Duodenal mucosa (tissue), 2 donors: ENCODE data around the gene SLC24A3.
A peak's percentile ranks its signal among the peaks of the same experiment; 100 is the strongest.
"Not testable (repeated sequence)": the region's sequence is repeated elsewhere in the genome, so short reads cannot be mapped to it uniquely, and the experiment has no call there.

Experiments used
- H3K27ac ChIP-seq: one replicate; pipeline ENCODE4 v1.7.0; 2013; ENCODE audit warnings: low read depth, low read length
- H3K27me3 ChIP-seq, 2 donors: one replicate each; pipeline ENCODE4 v1.7.0; 2013; ENCODE audit warnings: low read length in 2 of 2, control low read depth in 1 of 2; ENCODE audit not compliant: insufficient read depth in 2 of 2, control insufficient read depth in 1 of 2
- H3K36me3 ChIP-seq, 2 donors: one replicate each; pipeline ENCODE4 v1.7.0; 2013; ENCODE audit warnings: low read length in 2 of 2, control low read depth in 1 of 2; ENCODE audit not compliant: insufficient read depth in 2 of 2, control insufficient read depth in 1 of 2
- H3K4me1 ChIP-seq, 2 donors: one replicate each; pipeline ENCODE4 v1.7.0; 2013; ENCODE audit warnings: low read length in 2 of 2, control low read depth in 1 of 2; ENCODE audit not compliant: insufficient read depth in 2 of 2, control insufficient read depth in 1 of 2
- H3K4me3 ChIP-seq, 2 donors: one replicate each; pipeline ENCODE4 v1.7.0; 2013; ENCODE audit warnings: low read length in 2 of 2, low read depth in 1 of 2
- H3K9ac ChIP-seq, 2 donors: one replicate each; pipeline ENCODE4 v1.7.0; 2013; ENCODE audit warnings: low read length in 2 of 2, low read depth in 1 of 2
- H3K9me3 ChIP-seq, 2 donors: one replicate each; pipeline ENCODE4 v1.7.0; 2013; ENCODE audit warnings: low read length in 2 of 2, control low read depth in 1 of 2; ENCODE audit not compliant: control insufficient read depth in 1 of 2

The SLC24A3 gene

GRCh38 chr20:19754201-19754600 is 541.8 kb downstream of the SLC24A3 start:
- H3K4me3 ChIP-seq = peak overlapping the region in 1 of 2 donors; percentile 59
- H3K27ac ChIP-seq, H3K27me3 ChIP-seq, H3K36me3 ChIP-seq, H3K9me3 ChIP-seq: not testable (repeated sequence)
- peak overlapping the region in 1 of 2 donors; percentile 38 for H3K9ac ChIP-seq
- peaks cover 27 to 38% of the 10 kb centered on the region in 2 donors for H3K4me1 ChIP-seq

- no peaks in the 10 kb centered on the region for H3K27me3 ChIP-seq
- peak overlapping the region; percentile 65 to 95 for H3K9ac ChIP-seq
- no peaks in the 10 kb centered on the region for H3K36me3 ChIP-seq
- H3K27ac ChIP-seq = peak overlapping the region; percentile 96
- H3K4me1 ChIP-seq = peaks cover 19 to 29% of the 10 kb centered on the region in 2 donors
- no peaks in the 10 kb centered on the region for H3K9me3 ChIP-seq
- peak overlapping the region; percentile 84 to 94 for H3K4me3 ChIP-seq
Observed at GRCh38 chr20:19756761-19757486, 544.5 kb downstream of the SLC24A3 start.

GRCh38 chr20:19757487-19758132 is 545.2 kb downstream of the SLC24A3 start:
- H3K9ac ChIP-seq = peak overlapping the region; percentile 65 to 95
- peak overlapping the region; percentile 84 to 94 for H3K4me3 ChIP-seq
- no peaks in the 10 kb centered on the region for H3K27me3 ChIP-seq
- H3K36me3 ChIP-seq = no peaks in the 10 kb centered on the region
- H3K4me1 ChIP-seq = peaks cover 19 to 29% of the 10 kb centered on the region in 2 donors
- no peaks in the 10 kb centered on the region for H3K9me3 ChIP-seq
- H3K27ac ChIP-seq = peak overlapping the region; percentile 96

- no peaks in the 10 kb centered on the region for H3K9me3 ChIP-seq
- no peaks in the 10 kb centered on the region for H3K27me3 ChIP-seq
- H3K4me3 ChIP-seq = peak within 1 kb of the TSS; percentile 84 to 94
- no peaks in the 10 kb centered on the region for H3K36me3 ChIP-seq
- peak within 1 kb of the TSS; percentile 96 for H3K27ac ChIP-seq
- peaks cover 19 to 29% of the 10 kb centered on the region in 2 donors for H3K4me1 ChIP-seq
- peak within 1 kb of the TSS; percentile 95 to 98 for H3K9ac ChIP-seq
Observed at GRCh38 chr20:19758133-19758500, 545.7 kb downstream of the SLC24A3 start, which contains the start of gene RIN2. RIN2 (plus strand) TSS chr20:19758258; CDS start chr20:19889602, 131,344 bp downstream.

GRCh38 chr20:19758501-19759331 is 546.3 kb downstream of the SLC24A3 start:
- H3K27ac ChIP-seq = peak overlapping the region; percentile 96
- H3K36me3 ChIP-seq = no peaks in the 10 kb centered on the region
- peaks cover 19 to 29% of the 10 kb centered on the region in 2 donors for H3K4me1 ChIP-seq
- peak overlapping the region; percentile 84 to 94 for H3K4me3 ChIP-seq
- H3K9me3 ChIP-seq = no peaks in the 10 kb centered on the region
- H3K9ac ChIP-seq = peak overlapping the region; percentile 95 to 98
- H3K27me3 ChIP-seq = no peaks in the 10 kb centered on the region

- no peak overlapping the region for H3K9ac ChIP-seq
- H3K27ac ChIP-seq = no peak overlapping the region
- H3K36me3 ChIP-seq = no peaks in the 10 kb centered on the region
- no peak overlapping the region for H3K4me3 ChIP-seq
- no peaks in the 10 kb centered on the region for H3K9me3 ChIP-seq
- H3K4me1 ChIP-seq = peaks cover 28 to 29% of the 10 kb centered on the region in 2 donors
- no peaks in the 10 kb centered on the region for H3K27me3 ChIP-seq
Observed at GRCh38 chr20:19760371-19760721, 547.9 kb downstream of the SLC24A3 start.

- H3K27ac ChIP-seq = no peak overlapping the region
Observed at GRCh38 chr20:19761326-19761725, 548.9 kb downstream of the SLC24A3 start.

GRCh38 chr20:19761841-19762240 is 549.4 kb downstream of the SLC24A3 start:
- Histone ChIP-seq H3K27ac (no peak overlapping the region), H3K27me3 (no peaks in the 10 kb centered on the region)

More at GRCh38 chr20:19761326-19761725, 548.9 kb downstream of the SLC24A3 start:
- Histone ChIP-seq H3K36me3 (no peaks in the 10 kb centered on the region), H3K4me1 (peaks cover 29 to 30% of the 10 kb centered on the region in 2 donors), H3K4me3 (no peak overlapping the region), H3K27me3 (no peaks in the 10 kb centered on the region), H3K9me3 (no peaks in the 10 kb centered on the region), H3K9ac (no peak overlapping the region)

GRCh38 chr20:19764207-19764606 is 551.8 kb downstream of the SLC24A3 start:
- H3K4me3 ChIP-seq = no peak overlapping the region
- no peaks in the 10 kb centered on the region for H3K27me3 ChIP-seq
- H3K9ac ChIP-seq = no peak overlapping the region
- H3K36me3 ChIP-seq = peaks cover 0 to under 1% of the 10 kb centered on the region in 2 donors
- H3K27ac ChIP-seq = no peak overlapping the region
- H3K9me3 ChIP-seq = no peaks in the 10 kb centered on the region
- peaks cover 14 to 20% of the 10 kb centered on the region in 2 donors for H3K4me1 ChIP-seq

More at GRCh38 chr20:19761841-19762240, 549.4 kb downstream of the SLC24A3 start:
- Histone ChIP-seq H3K9ac (no peak overlapping the region), H3K9me3 (no peaks in the 10 kb centered on the region), H3K4me1 (peaks cover 25 to 26% of the 10 kb centered on the region in 2 donors), H3K36me3 (no peaks in the 10 kb centered on the region), H3K4me3 (no peak overlapping the region)
